ENCODE data around the gene MUC22.

GRCh38 chr6:31074401-31074800, 64.1 kb downstream of the MUC22 start:
- TF ChIP-seq CTCF (optimal IDR thresholded peaks at IDR 0.05 in 1 of 3, IDR thresholded peaks at IDR 0.05 in 1 of 3, conservative IDR thresholded peaks at IDR 0.05 in 1 of 3; ENCODE audit: extremely low read depth in 1 of 3, insufficient read depth in 2 of 3, low read length in 3 of 3), result no peak
- no peak for TF ChIP-seq EZH2 (IDR thresholded peaks at IDR 0.05; ENCODE audit: low read length)

Data from keratinocyte (primary cell).